Islet of Langerhans (tissue), 1 donor: ENCODE results near the gene GRHPR.

Source experiments
- FAIRE-seq: peaks from one replicate; lab custom pipeline; 2011; peaks lifted over from hg19 to GRCh38; lab: Jason Lieb, UNC

GRHPR gene

GRCh38 chr9:37399336-37399735, 23.2 kb upstream of the GRHPR start:
- FAIRE-seq: no peak

GRCh38 chr9:37404590-37404989, 17.9 kb upstream of the GRHPR start:
- no peak for FAIRE-seq

GRCh38 chr9:37405350-37405749, 17.1 kb upstream of the GRHPR start:
- FAIRE-seq: no peak

GRCh38 chr9:37405764-37406380, 16.6 kb upstream of the GRHPR start:
- FAIRE-seq: no peak

GRCh38 chr9:37406603-37407401, 15.7 kb upstream of the GRHPR start:
- no peak for FAIRE-seq

- FAIRE-seq: no peak
These were observed 15.0 kb upstream of the GRHPR start for GRCh38 chr9:37407468-37407867.

GRCh38 chr9:37408933-37409710, 13.4 kb upstream of the GRHPR start:
- FAIRE-seq: no peak

GRCh38 chr9:37410354-37410861, 12.1 kb upstream of the GRHPR start:
- FAIRE-seq: no peak

- no peak for FAIRE-seq
These were observed 11.3 kb upstream of the GRHPR start for GRCh38 chr9:37410969-37411785.

- no peak for FAIRE-seq
These were observed 9.9 kb upstream of the GRHPR start for GRCh38 chr9:37412431-37413151.

- no peak for FAIRE-seq
These were observed 9.2 kb upstream of the GRHPR start for GRCh38 chr9:37413311-37413710.

GRCh38 chr9:37414503-37414943, 8.0 kb upstream of the GRHPR start:
- FAIRE-seq: no peak

- FAIRE-seq: no peak
These were observed 7.3 kb upstream of the GRHPR start for GRCh38 chr9:37415011-37415719.

GRCh38 chr9:37417252-37417803, 5.2 kb upstream of the GRHPR start:
- no peak for FAIRE-seq

GRCh38 chr9:37417857-37418618, 4.5 kb upstream of the GRHPR start:
- no peak for FAIRE-seq

GRCh38 chr9:37419204-37419603, 3.3 kb upstream of the GRHPR start:
- no peak for FAIRE-seq

- FAIRE-seq: no peak
These were observed 2.0 kb upstream of the GRHPR start for GRCh38 chr9:37420271-37421215.

- FAIRE-seq: no peak
These were observed 595 bp upstream of the GRHPR start for GRCh38 chr9:37421914-37422288.
